IMR-90 (cell line): ENCODE results near the gene KRT6C. TPM values are rescaled to one million over a fixed set of nuclear protein-coding genes. Genes with fewer than 3 reads are reported as not detected.

Experiments
- ATAC-seq: fragments of 200-7000 bp; cut with Tn5 transposase; 2 replicates; pipeline ENCODE4 v1.9.1; 2020; ENCODE audit warnings: low read depth, mild to moderate bottlenecking, moderate library complexity
- BruUV-seq: library from RNA; stranded (reverse); fragments of 400-500 nt; replicated peaks from 2 replicates; lab custom pipeline; 2021; lab: Mats Ljungman, UMichigan
- CTCF ChIA-PET: fragments of 300-600 bp; formaldehyde crosslinking; extraction: SDS; loops from one replicate; lab custom pipeline; 2021; ENCODE audit warnings: antibody characterized with exemption; lab: Yijun Ruan, JAX
- POLR2A ChIA-PET: fragments of 300-600 bp; sonication (Branson Sonifier 250); formaldehyde crosslinking; loops from one replicate; lab custom pipeline; 2022; ENCODE audit warnings: antibody characterized with exemption; ENCODE audit not compliant: unreplicated experiment; lab: Charles Lee
- DNase-seq: peaks from one replicate; pipeline ENCODE4 v3.0.0; 2013
- H2AFZ ChIP-seq: replicated peaks from 2 replicates; pipeline ENCODE3; 2013; ENCODE audit warnings: low read length, mild to moderate bottlenecking; ENCODE audit not compliant: poor library complexity
- H2AK5ac ChIP-seq: 2 replicates; pipeline ENCODE4 v1.6.1; 2013; ENCODE audit warnings: low read depth, low read length, inconsistent platforms
- H2AK9ac ChIP-seq: replicated peaks from 2 replicates; pipeline ENCODE3; 2013; ENCODE audit warnings: mild to moderate bottlenecking, low read depth, low read length, moderate library complexity; ENCODE audit not compliant: poor library complexity
- H2BK120ac ChIP-seq: 2 replicates; pipeline ENCODE4 v1.6.1; 2013; ENCODE audit warnings: low read depth, low read length, inconsistent platforms
- H2BK15ac ChIP-seq: 3 replicates; pipeline ENCODE4 v1.6.1; 2013; ENCODE audit warnings: low read depth, low read length, inconsistent platforms
- H2BK20ac ChIP-seq: 2 replicates; pipeline ENCODE4 v1.6.1; 2013; ENCODE audit warnings: low read depth, mild to moderate bottlenecking, inconsistent platforms, low read length, moderate library complexity
- H2BK5ac ChIP-seq: 2 replicates; pipeline ENCODE4 v1.6.1; 2013; ENCODE audit warnings: mild to moderate bottlenecking, low read depth, low read length, inconsistent platforms; ENCODE audit not compliant: poor library complexity, severe bottlenecking
- H3K14ac ChIP-seq: replicated peaks from 2 replicates; pipeline ENCODE4 v1.6.1; 2013; ENCODE audit warnings: low read depth, low read length, inconsistent platforms
- H3K18ac ChIP-seq: 2 replicates; pipeline ENCODE4 v1.6.1; 2013; ENCODE audit warnings: low read depth, low read length, control low read depth
- H3K23ac ChIP-seq: 2 replicates; pipeline ENCODE4 v1.6.1; 2013; ENCODE audit warnings: low read depth, low read length, inconsistent platforms
- H3K27ac ChIP-seq: 2 replicates; pipeline ENCODE4 v1.5.1; 2013; ENCODE audit warnings: mild to moderate bottlenecking, control low read depth, low read length; ENCODE audit not compliant: insufficient read depth
- H3K27me3 ChIP-seq: 2 replicates; pipeline ENCODE4 v1.6.1; 2013; ENCODE audit warnings: low read length; ENCODE audit not compliant: control insufficient read depth, insufficient read depth
- H3K36me3 ChIP-seq: 2 replicates; pipeline ENCODE4 v1.6.1; 2013; ENCODE audit warnings: low read length, mixed read lengths; ENCODE audit not compliant: control insufficient read depth, insufficient read depth
- H3K4ac ChIP-seq: 2 replicates; pipeline ENCODE4 v1.6.1; 2013; ENCODE audit warnings: low read depth, low read length, inconsistent platforms
- H3K4me1 ChIP-seq: 2 replicates; pipeline ENCODE4 v1.6.1; 2013; ENCODE audit warnings: low read length, mixed read lengths; ENCODE audit not compliant: control insufficient read depth, insufficient read depth
- H3K4me2 ChIP-seq: 2 replicates; pipeline ENCODE4 v1.6.1; 2013; ENCODE audit warnings: low read depth, mild to moderate bottlenecking, control low read depth, low read length, moderate library complexity
- H3K4me3 ChIP-seq: 2 replicates; pipeline ENCODE4 v1.5.1; 2013; ENCODE audit warnings: low read depth, mild to moderate bottlenecking, control low read depth, low read length, moderate library complexity; ENCODE audit not compliant: insufficient read depth
- H3K56ac ChIP-seq: 2 replicates; pipeline ENCODE4 v1.6.1; 2013; ENCODE audit warnings: low read length, inconsistent platforms; ENCODE audit not compliant: insufficient read depth; ENCODE audit errors: extremely low read depth
- H3K79me1 ChIP-seq, 2 experiments: 2 replicates each; pipeline ENCODE4 v1.6.1; 2013; ENCODE audit warnings: low read length in 2 of 2, inconsistent platforms in 1 of 2, low read depth in 1 of 2
- H3K9ac ChIP-seq: 2 replicates; pipeline ENCODE4 v1.6.1; 2013; ENCODE audit warnings: low read depth, low read length, control low read depth
- H3K9me1 ChIP-seq: 2 replicates; pipeline ENCODE4 v1.6.1; 2013; ENCODE audit warnings: low read length, inconsistent platforms; ENCODE audit not compliant: insufficient read depth
- H3K9me3 ChIP-seq: 2 replicates; pipeline ENCODE4 v1.6.1; 2013; ENCODE audit warnings: low read length; ENCODE audit not compliant: control insufficient read depth, insufficient read depth
- H4K20me1 ChIP-seq: 2 replicates; pipeline ENCODE4 v1.6.1; 2013; ENCODE audit warnings: low read length, inconsistent platforms; ENCODE audit not compliant: insufficient read depth
- H4K5ac ChIP-seq: 2 replicates; pipeline ENCODE4 v1.6.1; 2013; ENCODE audit warnings: mild to moderate bottlenecking, low read depth, low read length, control low read depth
- H4K8ac ChIP-seq, 2 experiments: 2 replicates each; pipeline ENCODE4 v1.6.1; 2013; ENCODE audit warnings: low read depth in 2 of 2, low read length in 2 of 2, control low read depth in 1 of 2, inconsistent platforms in 1 of 2
- H4K91ac ChIP-seq: 2 replicates; pipeline ENCODE4 v1.6.1; 2013; ENCODE audit warnings: low read depth, low read length, inconsistent platforms; ENCODE audit not compliant: insufficient read depth
- CHD1 ChIP-seq: IDR thresholded peaks from 2 replicates; pipeline ENCODE4 v1.6.1; 2012; ENCODE audit warnings: low read depth, low read length, improper control_type of control experiment
- WGBS, 2 experiments: methylation state at CpG; one replicate each; pipeline versions ENCODE4 v1.1.5 to v1.1.7; 2013; ENCODE audit warnings: missing lambda C conversion rate in 2 of 2; ENCODE audit not compliant: insufficient read length in 1 of 2; ENCODE audit errors: extremely low coverage in 2 of 2; 5-methylcytosine and 5-hydroxymethylcytosine counted together
- dilution Hi-C: fragments of 300-500 bp; cut with HindIII; formaldehyde crosslinking; loops from one replicate; pipeline ENCODE4 v1.14.3; 2018; ENCODE audit warnings: low sequenced_read_pairs; ENCODE audit not compliant: unreplicated experiment
- in situ Hi-C: fragments of 300-500 bp; cut with MboI; formaldehyde crosslinking; loops from 3 replicates; pipeline ENCODE4 v1.14.3; 2019; ENCODE audit warnings: low sequenced_read_pairs, inconsistent platforms, mixed read lengths
- intact Hi-C: fragments of 100-400 bp; cut with micrococcal nuclease; formaldehyde crosslinking; loops from 2 replicates; pipeline ENCODE4 v1.10.0; 2022
- polyA plus RNA-seq, 3 experiments: library from polyadenylated mRNA; depleted of rRNA; stranded (reverse); fragments of >200 nt; gene quantifications; 2 replicates each; pipeline ENCODE4 v1.2.3, GENCODE V29; 2012; ENCODE audit warnings: low replicate concordance in 1 of 3
- total RNA-seq: library from RNA; depleted of rRNA; stranded (reverse); fragments of >200 nt; gene quantifications from 2 replicates; pipeline ENCODE4 v1.2.3, GENCODE V29; 2012

KRT6C gene
- total and polyA plus RNA-seq, 2 of the 4 experiments (the other 2 are of a cell fraction), result not detected

GRCh38 chr12:52474212-52474611, 607 bp upstream of the KRT6C start:
- ChIA-PET POLR2A (no interaction called here), CTCF (no interaction called here)
- H3K14ac ChIP-seq, result no peak overlapping the region
- no TSS peak for BruUV-seq
- no peak overlapping the region for H2AK5ac ChIP-seq
- H2AFZ ChIP-seq, result no peak overlapping the region
- no peaks in the 10 kb centered on the region for H3K9me3 ChIP-seq
- no CpG with 5 or more reads among the region's 2 CpGs for WGBS, 2 experiments
- H3K4me1 ChIP-seq, result no peaks in the 10 kb centered on the region
- H3K18ac ChIP-seq, result no peak overlapping the region
- H4K5ac ChIP-seq, result no peak overlapping the region
- H3K79me1 ChIP-seq, result no peaks in the 10 kb centered on the region
- no peak for ATAC-seq
- no peak overlapping the region for H4K91ac ChIP-seq
- H2BK15ac ChIP-seq, result no peak overlapping the region
- H3K4me3 ChIP-seq, result no peak overlapping the region
- H3K23ac ChIP-seq, result no peak overlapping the region
- DNase-seq, result no peak
- TF ChIP-seq CHD1, result no peak
- H3K4me2 ChIP-seq, result no peak overlapping the region
- H3K9me1 ChIP-seq, result no peaks in the 10 kb centered on the region
- no peak overlapping the region for H3K4ac ChIP-seq
- H3K9ac ChIP-seq, result no peak overlapping the region
- H2AK9ac ChIP-seq, result no peak overlapping the region
- intact Hi-C loops, result no loop called here
- H3K27ac ChIP-seq, result no peak overlapping the region
- no peaks in the 10 kb centered on the region for H3K36me3 ChIP-seq
- in situ Hi-C loops, result no loop called here
- H4K8ac ChIP-seq, result no peak overlapping the region
- H2BK20ac ChIP-seq, result no peak overlapping the region
- H2BK120ac ChIP-seq, result no peak overlapping the region
- H2BK5ac ChIP-seq, result no peak overlapping the region
- no peak overlapping the region for H3K56ac ChIP-seq
- no peaks in the 10 kb centered on the region for H4K20me1 ChIP-seq
- dilution Hi-C loops, result no loop called here
- H3K27me3 ChIP-seq, result peaks cover 3% of the 10 kb centered on the region
